Spinal cord (tissue), 10 donors: ENCODE results near the gene KIAA0319L. TPM values are rescaled to one million over a fixed set of nuclear protein-coding genes. Genes with fewer than 3 reads are reported as not detected.
A peak's percentile ranks its signal among the peaks of the same experiment; 100 is the strongest.
"Not testable (repeated sequence)": the region's sequence is repeated elsewhere in the genome, so short reads cannot be mapped to it uniquely, and the experiment has no call there.

Source experiments
- DNase-seq, 6 donors: peaks; one replicate each; pipeline versions ENCODE4 v3.0.0 to v3.0.0-alpha.2; 2013 to 2015; ENCODE audit warnings: low spot score in 6 of 6, low read depth in 4 of 6
- H3K27ac ChIP-seq: one replicate; pipeline ENCODE4 v1.5.1; 2013; ENCODE audit warnings: low read depth, low read length, control low read depth
- H3K27me3 ChIP-seq: one replicate; pipeline ENCODE4 v1.6.1; 2013; ENCODE audit warnings: low read length; ENCODE audit not compliant: control insufficient read depth, insufficient read depth
- H3K36me3 ChIP-seq: one replicate; pipeline ENCODE4 v1.6.1; 2013; ENCODE audit warnings: low read length; ENCODE audit not compliant: control insufficient read depth, insufficient read depth
- H3K4me1 ChIP-seq: one replicate; pipeline ENCODE4 v1.6.1; 2013; ENCODE audit warnings: low read length; ENCODE audit not compliant: control insufficient read depth, insufficient read depth
- H3K4me3 ChIP-seq: one replicate; pipeline ENCODE4 v1.5.1; 2013; ENCODE audit warnings: low read depth, low read length, control low read depth
- H3K9me3 ChIP-seq: one replicate; pipeline ENCODE4 v1.6.1; 2013; ENCODE audit warnings: low read length; ENCODE audit not compliant: control insufficient read depth, insufficient read depth
- WGBS: methylation state at CpG from one replicate; pipeline ENCODE4 v1.1.5; 2013; ENCODE audit warnings: missing lambda C conversion rate; ENCODE audit not compliant: insufficient coverage; 5-methylcytosine and 5-hydroxymethylcytosine counted together
- polyA plus RNA-seq, 2 donors: library from polyadenylated mRNA; unstranded; fragments of 120-200 nt; gene quantifications; one replicate each; pipeline ENCODE4 v1.2.1, GENCODE V29; 2013; ENCODE audit not compliant: insufficient read length in 2 of 2
- total RNA-seq, 2 donors: library from RNA; depleted of rRNA in 1 of 2; stranded (reverse); fragments of 120-200 nt in 1 of 2; fragments of >200 nt in 1 of 2; gene quantifications; one replicate each; pipeline versions ENCODE4 v1.2.3 to v1.2.4, GENCODE V29; 2013 to 2014
- donor health status: healthy.

Gene KIAA0319L
- total and polyA plus RNA-seq, 4 donors, result 57.0 to 95.1 (median 64.7) TPM

- no peaks in the 10 kb centered on the region for H3K9me3 ChIP-seq
- no peak overlapping the region for H3K27ac ChIP-seq
- no peak for DNase-seq
- H3K36me3 ChIP-seq, result no peaks in the 10 kb centered on the region
- H3K4me3 ChIP-seq, result no peak overlapping the region
- no CpG with 5 or more reads among the region's 2 CpGs for WGBS
- H3K27me3 ChIP-seq, result no peaks in the 10 kb centered on the region
- no peaks in the 10 kb centered on the region for H3K4me1 ChIP-seq
Measured at GRCh38 chr1:35481229-35481628, 76.0 kb downstream of the KIAA0319L start.

GRCh38 chr1:35477870-35478269 lies 79.3 kb downstream of the KIAA0319L start:
- WGBS, result no CpG with 5 or more reads among the region's 2 CpGs
- Histone ChIP-seq H3K4me1 (no peaks in the 10 kb centered on the region), H3K4me3 (no peak overlapping the region), H3K27me3 (no peaks in the 10 kb centered on the region), H3K27ac (no peak overlapping the region), H3K36me3 (no peaks in the 10 kb centered on the region), H3K9me3 (no peaks in the 10 kb centered on the region)
- DNase-seq, result no peak

GRCh38 chr1:35475856-35476674 lies 81.1 kb downstream of the KIAA0319L start:
- no peaks in the 10 kb centered on the region for H3K4me1 ChIP-seq
- H3K27me3 ChIP-seq, result no peaks in the 10 kb centered on the region
- no peak for DNase-seq
- no peak overlapping the region for H3K4me3 ChIP-seq
- H3K9me3 ChIP-seq, result no peaks in the 10 kb centered on the region
- 100% methylated on average over 4 of the region's 6 CpGs for WGBS
- H3K27ac ChIP-seq, result no peak overlapping the region
- H3K36me3 ChIP-seq, result no peaks in the 10 kb centered on the region

- Histone ChIP-seq H3K27ac (no peak overlapping the region), H3K4me3 (no peak overlapping the region)
- WGBS, result 94% methylated on average over 2 of the region's 2 CpGs
Measured at GRCh38 chr1:35475356-35475755, 81.8 kb downstream of the KIAA0319L start.

GRCh38 chr1:35473216-35473615 lies 84.0 kb downstream of the KIAA0319L start:
- not testable (repeated sequence) for H3K9me3 ChIP-seq, H3K27me3 ChIP-seq, H3K4me1 ChIP-seq, DNase-seq, H3K4me3 ChIP-seq, H3K27ac ChIP-seq, H3K36me3 ChIP-seq
- no CpG with 5 or more reads among the region's 3 CpGs for WGBS

More at GRCh38 chr1:35475356-35475755, 81.8 kb downstream of the KIAA0319L start:
- no peak for DNase-seq
- H3K36me3 ChIP-seq, result no peaks in the 10 kb centered on the region
- H3K4me1 ChIP-seq, result no peaks in the 10 kb centered on the region
- no peaks in the 10 kb centered on the region for H3K9me3 ChIP-seq
- H3K27me3 ChIP-seq, result no peaks in the 10 kb centered on the region

- H3K4me3 ChIP-seq, result no peak overlapping the region
- H3K27me3 ChIP-seq, result no peaks in the 10 kb centered on the region
- no peak overlapping the region for H3K27ac ChIP-seq
- WGBS, result 43% methylated on average over 2 of the region's 4 CpGs
- DNase-seq, result peak in 1 of 6 donors; percentile 78
- no peaks in the 10 kb centered on the region for H3K4me1 ChIP-seq
- no peaks in the 10 kb centered on the region for H3K9me3 ChIP-seq
- peaks cover 6% of the 10 kb centered on the region for H3K36me3 ChIP-seq
Measured at GRCh38 chr1:35470977-35471613, 86.1 kb downstream of the KIAA0319L start.

- H3K4me3 ChIP-seq, result no peak overlapping the region
- peaks cover 23% of the 10 kb centered on the region for H3K36me3 ChIP-seq
- H3K27ac ChIP-seq, result no peak overlapping the region
- no peaks in the 10 kb centered on the region for H3K4me1 ChIP-seq
- peak in 1 of 6 donors; percentile 25 for DNase-seq
- H3K9me3 ChIP-seq, result no peaks in the 10 kb centered on the region
- WGBS, result no CpG with 5 or more reads among the region's 1 CpG
- H3K27me3 ChIP-seq, result no peaks in the 10 kb centered on the region
Measured at GRCh38 chr1:35466120-35466519, 91.1 kb downstream of the KIAA0319L start.

GRCh38 chr1:35463749-35464148 lies 93.5 kb downstream of the KIAA0319L start:
- H3K27me3 ChIP-seq, DNase-seq, H3K4me3 ChIP-seq, H3K4me1 ChIP-seq, H3K9me3 ChIP-seq, H3K27ac ChIP-seq: not testable (repeated sequence)
- WGBS, result 100% methylated on average over 1 of the region's 2 CpGs
- peaks cover 19% of the 10 kb centered on the region for H3K36me3 ChIP-seq

- no peaks in the 10 kb centered on the region for H3K9me3 ChIP-seq
- H3K4me1 ChIP-seq, result no peaks in the 10 kb centered on the region
- H3K4me3 ChIP-seq, result no peak overlapping the region
- no peak overlapping the region for H3K27ac ChIP-seq
- peaks cover 19% of the 10 kb centered on the region for H3K36me3 ChIP-seq
- no CpG with 5 or more reads among the region's 2 CpGs for WGBS
- no peaks in the 10 kb centered on the region for H3K27me3 ChIP-seq
- DNase-seq, result no peak
Measured at GRCh38 chr1:35463232-35463631, 94.0 kb downstream of the KIAA0319L start.
